Activated T-cell treated with anti-CD3 and anti-CD28 coated beads, Interleukin-2, amount 50 U/mL, for 4 hours (primary cell): ENCODE data around the gene ZNF57. TPM values are rescaled to one million over a fixed set of nuclear protein-coding genes. Genes with fewer than 3 reads are reported as not detected.
"Not testable (repeated sequence)": the region's sequence is repeated elsewhere in the genome, so short reads cannot be mapped to it uniquely, and the experiment has no call there.

Experiments
- ATAC-seq, 2 donors: fragments of 200-7000 bp; cut with Tn5 transposase; one replicate each; pipeline ENCODE4 v1.10.0; 2021
- DNase-seq: peaks from one replicate; pipeline ENCODE4 v3.0.0-alpha.2; 2020
- H3K27me3 Mint-ChIP-seq: one replicate; pipeline ENCODE4 v1.8.0; 2021; ENCODE audit warnings: low read depth, mixed read lengths
- H3K36me3 Mint-ChIP-seq: one replicate; pipeline ENCODE4 v1.8.0; 2022; ENCODE audit warnings: mixed read lengths; ENCODE audit not compliant: insufficient read depth
- H3K4me1 Mint-ChIP-seq: one replicate; pipeline ENCODE4 v1.8.0; 2021; ENCODE audit warnings: low read depth, mixed read lengths
- H3K4me3 Mint-ChIP-seq: one replicate; pipeline ENCODE4 v1.8.0; 2021; ENCODE audit warnings: mild to moderate bottlenecking, moderate library complexity, mixed read lengths
- H3K9me3 Mint-ChIP-seq: one replicate; pipeline ENCODE4 v1.8.0; 2021; ENCODE audit warnings: mixed read lengths
- total RNA-seq, 3 donors: library from RNA; stranded (reverse); gene quantifications; one replicate each; pipeline ENCODE4 v1.2.1, GENCODE V29; 2021

ZNF57 gene
- total RNA-seq, 3 donors from 2014 or later, result 3.6 to 4.1 (median 3.7) TPM

DNA sequence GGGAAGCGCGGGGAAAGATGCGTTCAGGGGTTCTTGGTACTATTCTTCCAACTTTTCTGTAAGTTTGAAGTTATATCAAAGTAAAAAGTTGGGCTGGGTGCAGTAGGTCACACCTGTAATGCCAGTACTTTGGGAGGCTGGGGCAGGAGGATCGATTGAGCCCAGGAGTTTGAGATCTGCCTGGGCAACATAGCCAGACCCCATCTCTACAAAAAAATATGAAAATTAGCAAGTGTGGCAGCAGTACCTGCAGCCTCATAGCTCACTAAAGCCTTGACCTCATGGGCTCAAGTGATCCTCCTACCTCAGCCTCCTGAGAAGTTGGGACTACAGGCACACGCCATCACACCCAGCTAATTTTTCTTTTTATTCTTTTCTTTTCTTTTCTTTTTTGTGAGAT is 56.4 kb downstream of the ZNF57 start:
- DNase-seq (no peak), ATAC-seq (no peak)
- no peaks in the 10 kb centered on the region for H3K36me3 Mint-ChIP-seq
- H3K4me3 Mint-ChIP-seq, result no peak overlapping the region
- no peaks in the 10 kb centered on the region for H3K9me3 Mint-ChIP-seq
- peaks cover 3% of the 10 kb centered on the region for H3K4me1 Mint-ChIP-seq
- H3K27me3 Mint-ChIP-seq, result no peaks in the 10 kb centered on the region

- H3K4me1 Mint-ChIP-seq, result peaks cover 4% of the 10 kb centered on the region
- H3K9me3 Mint-ChIP-seq, result no peaks in the 10 kb centered on the region
- ATAC-seq (no peak), DNase-seq (no peak)
- H3K36me3 Mint-ChIP-seq, result no peaks in the 10 kb centered on the region
- H3K4me3 Mint-ChIP-seq, result no peak overlapping the region
- H3K27me3 Mint-ChIP-seq, result no peaks in the 10 kb centered on the region
Observed at GRCh38 chr19:2960120-2960519, 59.4 kb downstream of the ZNF57 start.

GRCh38 chr19:2962018-2962670 is 61.4 kb downstream of the ZNF57 start:
- DNase-seq (peak; percentile 38), ATAC-seq (peak; percentile 67 to 72)
- Mint-ChIP-seq H3K4me1 (peaks cover 4% of the 10 kb centered on the region), H3K27me3 (no peaks in the 10 kb centered on the region), H3K9me3 (no peaks in the 10 kb centered on the region), H3K36me3 (no peaks in the 10 kb centered on the region), H3K4me3 (no peak overlapping the region)

DNA sequence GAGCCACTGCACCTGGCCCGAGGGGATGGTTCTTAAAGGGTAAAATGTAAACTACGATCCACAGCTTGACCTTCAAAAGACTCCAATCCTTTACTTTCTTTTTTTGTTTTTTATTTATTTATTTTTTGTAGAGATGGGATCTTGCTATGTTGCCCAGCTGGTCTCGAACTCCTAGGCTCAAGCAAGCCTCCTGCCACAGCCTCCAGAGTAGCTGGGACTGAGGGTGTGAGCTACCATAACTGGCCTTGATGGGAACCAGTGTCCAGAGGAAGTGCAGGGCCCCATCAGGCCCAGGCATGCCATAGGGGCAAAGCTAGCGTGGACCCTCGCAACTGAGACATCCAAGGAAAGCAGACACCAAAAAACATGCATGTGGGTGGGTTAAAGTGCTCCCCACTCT is 62.4 kb downstream of the ZNF57 start:
- no peak overlapping the region for H3K4me3 Mint-ChIP-seq
- DNase-seq, result no peak
- H3K9me3 Mint-ChIP-seq, result no peaks in the 10 kb centered on the region
- H3K36me3 Mint-ChIP-seq, result no peaks in the 10 kb centered on the region
- peaks cover 4% of the 10 kb centered on the region for H3K4me1 Mint-ChIP-seq
- no peaks in the 10 kb centered on the region for H3K27me3 Mint-ChIP-seq
- no peak for ATAC-seq

GRCh38 chr19:2963631-2964030 is 62.9 kb downstream of the ZNF57 start:
- not testable (repeated sequence) for ATAC-seq, H3K4me3 Mint-ChIP-seq, H3K27me3 Mint-ChIP-seq, H3K9me3 Mint-ChIP-seq, H3K36me3 Mint-ChIP-seq, DNase-seq, H3K4me1 Mint-ChIP-seq

GRCh38 chr19:2964874-2965273 is 64.1 kb downstream of the ZNF57 start:
- ATAC-seq, result no peak
- no peaks in the 10 kb centered on the region for H3K36me3 Mint-ChIP-seq
- H3K9me3 Mint-ChIP-seq, result no peaks in the 10 kb centered on the region
- H3K4me1 Mint-ChIP-seq, result peaks cover 4% of the 10 kb centered on the region
- H3K4me3 Mint-ChIP-seq, result no peak overlapping the region
- H3K27me3 Mint-ChIP-seq, result no peaks in the 10 kb centered on the region
- no peak for DNase-seq

DNA sequence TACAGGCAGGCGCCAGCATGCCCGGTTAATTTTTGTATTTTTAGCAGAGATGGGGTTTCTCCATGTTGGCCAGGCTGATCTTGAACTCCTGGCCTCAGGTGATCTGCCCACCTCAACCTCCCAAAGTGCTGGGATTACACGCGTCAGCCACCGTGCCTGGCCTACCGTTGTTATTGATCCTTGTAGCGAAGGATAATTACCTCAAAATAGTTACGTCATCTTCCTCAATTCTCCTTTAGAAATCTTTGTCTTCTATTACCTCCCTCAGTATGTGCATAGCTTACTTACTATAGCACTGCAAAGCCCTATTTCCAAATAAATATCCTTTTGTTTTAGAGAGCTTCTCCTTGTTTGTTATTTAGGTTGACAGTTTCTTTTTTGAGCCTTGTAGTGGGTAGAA is 67.2 kb downstream of the ZNF57 start:
- Mint-ChIP-seq H3K27me3 (peaks cover 2% of the 10 kb centered on the region), H3K36me3 (no peaks in the 10 kb centered on the region)

More for the DNA sequence above, 67.2 kb downstream of the ZNF57 start:
- Mint-ChIP-seq H3K4me3 (no peak overlapping the region), H3K9me3 (no peaks in the 10 kb centered on the region), H3K4me1 (no peaks in the 10 kb centered on the region)
- DNase-seq, result no peak
- no peak for ATAC-seq

Other genes starting within 250 kb of the ZNF57 start
- under 1 TPM; 0.33 to 0.55 (median 0.48) TPM for gene GNG7, start 198.2 kb upstream of the ZNF57 start, total RNA-seq
- gene DIRAS1, start 179.6 kb upstream of the ZNF57 start, total RNA-seq, result under 1 TPM; 0.13 to 0.27 (median 0.20) TPM
- gene SLC39A3, start 160.9 kb upstream of the ZNF57 start, total RNA-seq, result 10 to 100 TPM; 53.6 to 60.5 (median 56.6) TPM
- gene SGTA, start 117.7 kb upstream of the ZNF57 start, total RNA-seq, result 100 to 1,000 TPM in 2 of 3 donors, 10 to 100 TPM in 1; 99.3 to 107 (median 102) TPM
- gene THOP1, start 115.4 kb upstream of the ZNF57 start, total RNA-seq, result 100 to 1,000 TPM; 180 to 212 (median 188) TPM
- gene ZNF554, start 81.1 kb upstream of the ZNF57 start, total RNA-seq, result 1 to 10 TPM; 1.0 to 1.2 (median 1.2) TPM
- gene ZNF555, start 59.5 kb upstream of the ZNF57 start, total RNA-seq, result 1 to 10 TPM; 1.2 to 1.6 (median 1.3) TPM
- not detected for gene ZNF556, start 33.6 kb upstream of the ZNF57 start, total RNA-seq
- 1 to 10 TPM; 3.0 to 3.4 (median 3.2) TPM for gene ZNF77, start 44.0 kb downstream of the ZNF57 start, total RNA-seq
- gene TLE6, start 76.6 kb downstream of the ZNF57 start, total RNA-seq, result under 1 TPM in 2 of 3 donors, not detected in 1; 0.16 to 0.90 TPM
- 1 to 10 TPM; 4.8 to 5.9 (median 5.7) TPM for gene TLE2, start 128.4 kb downstream of the ZNF57 start, total RNA-seq
- gene TLE5, start 161.6 kb downstream of the ZNF57 start, total RNA-seq, result 100 to 1,000 TPM; 232 to 275 (median 258) TPM
- gene GNA11, start 193.4 kb downstream of the ZNF57 start, total RNA-seq, result 10 to 100 TPM in 2 of 3 donors, 1 to 10 TPM in 1; 8.0 to 13.5 (median 11.0) TPM
- 10 to 100 TPM in 2 of 3 donors, 1 to 10 TPM in 1; 8.8 to 19.9 (median 11.3) TPM for gene GNA15, start 235.1 kb downstream of the ZNF57 start, total RNA-seq